Panc1 (cell line): ENCODE results near the gene PCMTD2.

ENCODE experiments used
- CTCF ChIP-seq: fragments of 450-650 bp; IDR thresholded peaks from 2 replicates; pipeline ENCODE4 v1.5.1; 2017; ENCODE audit warnings: mild to moderate bottlenecking
- TCF7L2 ChIP-seq: IDR thresholded peaks from 2 replicates; pipeline ENCODE4 v1.6.1; 2011; ENCODE audit warnings: mild to moderate bottlenecking, low read depth, low read length, inconsistent platforms

GRCh38 chr20:64220891-64221527, 34.5 kb upstream of the PCMTD2 start:
- TF ChIP-seq TCF7L2 (no peak), CTCF (no peak)
